Stimulated activated CD4-positive, alpha-beta T cell treated with anti-CD3 and anti-CD28 coated beads, Interleukin-4, amount 100 ng/mL, for 24 hours (primary cell): ENCODE results near the gene DLGAP1.

Experiments
- DNase-seq: peaks from one replicate; pipeline ENCODE4 v3.0.0-alpha.2; 2020

The DLGAP1 gene

DNA sequence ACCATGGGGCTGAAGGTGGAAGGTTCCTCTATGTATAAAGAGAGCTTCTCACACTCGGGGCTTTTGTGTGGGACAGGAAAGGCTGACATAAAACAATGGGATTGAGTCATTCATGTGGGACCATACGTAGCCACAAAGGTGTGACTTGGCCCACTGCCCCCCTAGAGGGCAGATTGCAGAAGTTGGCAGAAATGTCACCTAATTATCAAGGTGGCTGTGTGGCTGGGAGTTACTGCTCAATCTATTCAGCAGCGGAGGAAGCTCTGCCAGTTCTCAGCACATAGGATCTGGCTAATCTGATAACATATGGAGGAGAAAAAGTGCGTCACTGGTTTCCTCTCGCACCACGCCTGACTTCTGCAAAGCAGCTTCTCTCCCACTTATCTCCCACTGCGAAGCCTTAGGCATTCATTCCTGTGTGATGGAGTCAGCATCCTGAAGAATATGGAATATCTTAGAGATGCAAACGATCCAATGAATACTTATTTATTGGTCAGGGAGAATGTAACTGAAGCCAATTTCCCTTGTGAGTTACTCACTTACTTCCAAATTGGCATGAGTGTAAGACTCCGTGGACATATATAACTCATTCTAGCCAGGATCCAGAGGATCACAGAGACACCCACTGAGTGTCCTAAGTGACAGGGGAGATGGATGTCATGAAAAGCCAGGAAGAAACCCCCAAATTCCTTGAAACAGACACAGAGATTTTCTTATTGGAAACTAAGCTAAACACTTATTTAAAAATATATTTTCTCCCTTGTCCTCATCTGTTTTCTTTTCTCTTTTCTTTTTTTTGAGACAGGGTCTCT lies 660.4 kb downstream of the DLGAP1 start:
- DNase-seq, result no peak

DNA sequence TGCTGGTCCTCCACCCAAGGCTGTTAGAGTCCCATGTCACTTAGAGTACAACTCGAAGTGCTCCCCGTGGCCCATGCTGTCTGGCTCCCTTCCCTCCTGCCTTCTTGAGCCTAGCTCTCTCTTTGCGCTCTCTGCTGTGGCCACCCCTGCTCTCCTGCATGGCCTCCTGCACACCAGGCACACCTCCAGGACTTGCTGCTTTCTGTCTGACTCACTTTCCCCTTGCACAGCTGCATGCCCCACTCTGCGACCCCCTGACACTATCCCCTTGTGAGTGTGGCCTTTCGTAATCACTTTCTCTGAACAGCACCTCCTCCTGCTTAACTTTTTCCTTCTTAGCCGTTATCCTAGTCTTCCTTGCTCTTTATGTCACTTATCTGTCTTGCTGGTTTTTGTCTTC lies 661.6 kb downstream of the DLGAP1 start:
- DNase-seq, result no peak

- DNase-seq, result no peak
Observed at GRCh38 chr18:3793111-3793510, 662.0 kb downstream of the DLGAP1 start.

- no peak for DNase-seq
Observed at GRCh38 chr18:3792711-3793110, 662.4 kb downstream of the DLGAP1 start.

- DNase-seq, result no peak
Observed at GRCh38 chr18:3791238-3791637, 663.9 kb downstream of the DLGAP1 start.

DNA sequence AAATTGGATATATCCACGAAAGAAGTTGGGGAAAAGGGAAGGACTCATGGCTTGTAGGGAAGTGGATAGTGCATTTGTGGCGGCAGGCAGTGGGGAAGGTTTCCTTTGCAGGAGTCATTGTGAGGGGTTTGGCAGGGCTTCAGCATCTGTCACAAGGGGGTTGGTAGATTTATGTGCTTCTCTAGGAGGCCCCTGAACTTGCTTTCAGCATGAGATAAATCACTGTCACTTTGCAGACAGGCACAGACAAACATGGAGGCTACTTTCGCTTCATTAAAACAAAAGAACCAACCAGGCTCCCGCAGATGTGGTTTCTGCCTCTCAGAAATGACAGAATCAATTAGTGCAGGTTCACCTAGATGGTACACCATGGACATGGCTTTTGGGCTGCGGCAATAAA lies 664.4 kb downstream of the DLGAP1 start:
- DNase-seq, result no peak

DNA sequence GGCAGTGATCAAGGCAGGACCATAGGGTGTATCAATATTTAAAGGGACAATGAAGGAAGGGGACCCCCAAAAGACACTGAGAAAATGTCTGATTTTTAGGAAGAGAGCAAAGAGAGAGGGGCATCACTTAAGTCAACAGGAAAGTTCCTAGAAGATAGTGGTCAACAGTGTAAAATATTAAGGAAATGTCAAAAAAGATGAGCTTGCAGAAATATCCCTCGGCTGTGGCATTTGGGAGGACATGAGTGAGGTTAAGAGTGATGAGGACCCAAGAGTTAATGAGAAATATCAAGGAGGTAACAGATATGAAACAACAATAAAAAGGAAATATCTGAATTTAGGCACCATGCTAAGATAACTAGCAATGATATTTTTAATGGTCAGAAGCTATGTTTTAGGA lies 665.6 kb downstream of the DLGAP1 start:
- no peak for DNase-seq

DNA sequence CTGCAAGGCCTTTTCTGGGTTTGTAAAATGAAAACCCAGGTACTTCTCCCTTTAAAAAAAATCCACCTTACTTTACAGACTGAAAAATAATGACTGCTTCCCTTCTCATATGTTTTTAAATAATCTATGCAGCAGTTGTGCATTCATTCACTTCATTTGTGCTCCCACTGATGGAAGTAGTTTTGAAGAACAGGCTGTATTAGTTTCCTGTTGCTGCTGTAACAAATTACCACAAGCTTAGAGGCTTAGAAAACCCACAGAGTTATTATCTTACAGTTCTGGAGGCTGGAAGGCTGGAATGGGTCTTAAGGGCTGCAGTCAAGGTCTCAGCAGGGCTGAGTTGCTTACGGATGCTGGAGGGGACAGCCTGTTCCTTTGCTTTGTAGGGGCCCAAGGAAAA lies 670.2 kb downstream of the DLGAP1 start:
- DNase-seq, result no peak

GRCh38 chr18:3782901-3783300 lies 672.2 kb downstream of the DLGAP1 start:
- no peak for DNase-seq

DNA sequence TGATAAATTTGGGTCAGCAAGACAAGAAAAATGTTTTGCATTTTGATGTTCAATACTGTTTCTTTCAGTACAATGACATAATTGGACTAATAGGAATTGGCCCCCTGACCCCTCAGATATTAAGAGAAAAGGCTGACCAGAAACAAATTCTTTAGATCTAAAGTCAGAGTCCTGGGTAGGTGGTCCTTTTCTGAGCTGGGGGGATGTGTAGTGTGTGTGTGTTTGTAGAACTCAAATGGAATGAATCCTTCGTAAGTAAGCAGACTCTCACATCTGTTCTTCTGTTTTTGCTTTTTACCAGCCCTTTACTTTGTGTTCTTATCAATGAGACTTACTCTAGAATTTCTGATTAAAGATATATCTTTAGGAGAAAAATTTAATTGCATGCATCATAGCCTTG lies 677.4 kb downstream of the DLGAP1 start:
- DNase-seq, result no peak

DNA sequence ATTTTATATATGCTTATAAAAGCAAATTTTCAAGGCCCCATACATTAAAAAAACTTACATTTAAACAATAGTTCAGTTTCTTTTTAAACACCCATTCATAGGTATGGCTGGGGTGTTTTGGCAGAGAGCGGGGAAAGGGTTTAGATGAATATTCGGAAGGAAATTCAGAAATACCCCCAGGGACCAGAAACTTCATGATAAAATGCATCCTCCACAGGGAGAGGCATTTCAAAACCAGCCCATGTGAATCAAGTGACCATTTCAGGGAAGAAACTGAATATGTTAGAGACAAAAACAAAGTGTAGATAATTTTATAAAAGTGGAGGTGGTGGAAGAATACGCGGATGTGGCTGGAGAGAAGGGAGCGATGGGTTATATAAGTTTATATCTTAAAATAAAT lies 678.0 kb downstream of the DLGAP1 start:
- no peak for DNase-seq

- no peak for DNase-seq
Observed at GRCh38 chr18:3775996-3776395, 679.1 kb downstream of the DLGAP1 start.

DNA sequence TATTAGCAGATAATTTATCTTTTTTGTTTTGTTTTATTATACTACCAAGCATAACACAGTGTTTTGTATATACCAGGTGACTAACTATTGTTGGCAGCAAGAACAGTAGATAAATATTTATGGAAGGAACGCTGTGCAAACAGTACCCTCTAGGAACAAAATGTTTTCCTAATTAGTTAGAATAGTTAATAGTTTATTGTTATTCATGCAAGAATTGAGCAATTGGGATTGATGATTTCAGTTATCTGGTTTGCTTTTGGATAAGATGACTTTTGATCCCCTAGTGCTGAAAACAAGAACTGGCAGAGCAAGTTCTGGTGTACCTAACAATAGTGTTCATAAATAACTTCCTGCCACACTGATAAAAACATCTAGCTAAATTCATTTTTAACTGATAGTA lies 681.8 kb downstream of the DLGAP1 start:
- DNase-seq, result no peak

- DNase-seq, result peak; percentile 71
Observed at GRCh38 chr18:3771121-3771971, 683.8 kb downstream of the DLGAP1 start.

DNA sequence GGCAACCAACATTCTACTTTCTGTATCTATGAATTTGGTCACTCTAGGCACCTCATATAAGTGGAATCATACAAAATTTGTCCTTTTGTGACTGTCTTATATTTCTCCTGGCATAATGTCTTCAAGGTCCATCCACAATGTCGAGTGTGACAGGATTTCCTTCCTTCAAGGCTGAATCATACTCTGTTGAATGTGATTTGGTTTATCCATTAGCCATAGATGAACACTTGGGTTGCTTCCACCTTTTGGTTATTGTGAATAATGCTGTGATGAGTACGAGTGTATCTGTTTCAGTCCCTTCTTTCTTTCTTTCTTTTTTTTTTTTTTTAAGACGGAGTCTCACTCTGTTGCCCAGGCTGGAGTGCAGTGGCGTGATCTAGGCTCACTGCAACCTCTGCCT lies 693.8 kb downstream of the DLGAP1 start:
- no peak for DNase-seq

DNA sequence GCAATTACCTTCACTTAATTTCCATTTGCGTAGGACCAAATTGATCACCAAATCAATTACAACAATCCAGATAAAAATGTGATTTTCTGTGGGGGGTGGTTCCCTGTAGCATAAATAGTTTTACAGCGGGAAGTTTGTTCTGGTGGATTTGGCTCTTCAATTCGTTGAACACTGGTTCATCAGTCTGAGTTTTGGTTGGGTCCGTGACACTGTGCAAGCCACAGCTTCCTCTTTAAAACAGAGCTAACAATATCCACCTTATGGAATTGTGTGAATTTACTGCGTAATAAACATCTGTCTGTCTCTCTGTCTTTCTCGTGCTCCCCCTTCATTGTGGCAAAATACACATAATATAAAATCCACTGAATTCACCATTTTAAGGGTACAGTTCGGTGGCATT lies 694.4 kb downstream of the DLGAP1 start:
- no peak for DNase-seq

DNA sequence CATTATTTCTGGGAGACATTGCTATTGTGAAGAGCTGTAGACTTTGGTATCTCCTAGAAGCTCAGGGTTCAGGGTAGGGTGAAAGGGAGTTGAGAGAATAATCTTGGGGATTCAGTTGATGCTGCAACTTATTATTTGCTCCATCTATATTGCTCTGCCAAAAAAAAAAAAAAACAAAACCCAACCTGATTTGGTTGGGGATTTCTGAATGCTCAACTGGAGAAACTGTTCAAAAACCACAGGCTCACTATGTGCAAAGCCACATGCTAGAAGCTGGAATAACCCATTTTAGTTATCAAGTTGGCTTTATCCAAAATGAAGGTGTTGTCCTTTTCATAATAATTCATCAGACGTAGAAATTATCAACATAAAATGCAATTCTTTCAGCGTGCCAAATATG lies 696.0 kb downstream of the DLGAP1 start:
- DNase-seq, result no peak

DNA sequence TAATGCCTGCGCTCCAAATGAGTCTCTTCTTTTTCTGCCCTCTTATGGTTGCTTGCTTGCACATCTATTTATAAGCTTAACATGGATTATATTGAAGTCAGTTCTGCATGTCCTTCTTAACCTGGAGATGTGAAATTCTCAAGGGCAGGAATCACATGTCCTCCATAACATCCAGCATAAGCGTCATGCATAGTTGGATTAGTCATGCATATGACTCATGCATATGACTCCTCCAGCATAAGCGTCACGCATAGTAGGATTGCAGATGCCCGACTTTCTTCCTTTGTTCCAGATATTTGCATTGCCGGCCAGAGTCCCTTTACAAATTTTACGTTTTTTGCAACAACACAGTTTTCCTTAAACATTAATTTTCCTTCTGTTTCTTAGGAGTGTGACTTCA lies 696.6 kb downstream of the DLGAP1 start:
- DNase-seq, result no peak

- no peak for DNase-seq
Observed at GRCh38 chr18:3757361-3757760, 697.7 kb downstream of the DLGAP1 start.

GRCh38 chr18:3753106-3753505 lies 702.0 kb downstream of the DLGAP1 start:
- DNase-seq, result no peak

- no peak for DNase-seq
Observed at GRCh38 chr18:3748086-3748485, 707.0 kb downstream of the DLGAP1 start.

DNA sequence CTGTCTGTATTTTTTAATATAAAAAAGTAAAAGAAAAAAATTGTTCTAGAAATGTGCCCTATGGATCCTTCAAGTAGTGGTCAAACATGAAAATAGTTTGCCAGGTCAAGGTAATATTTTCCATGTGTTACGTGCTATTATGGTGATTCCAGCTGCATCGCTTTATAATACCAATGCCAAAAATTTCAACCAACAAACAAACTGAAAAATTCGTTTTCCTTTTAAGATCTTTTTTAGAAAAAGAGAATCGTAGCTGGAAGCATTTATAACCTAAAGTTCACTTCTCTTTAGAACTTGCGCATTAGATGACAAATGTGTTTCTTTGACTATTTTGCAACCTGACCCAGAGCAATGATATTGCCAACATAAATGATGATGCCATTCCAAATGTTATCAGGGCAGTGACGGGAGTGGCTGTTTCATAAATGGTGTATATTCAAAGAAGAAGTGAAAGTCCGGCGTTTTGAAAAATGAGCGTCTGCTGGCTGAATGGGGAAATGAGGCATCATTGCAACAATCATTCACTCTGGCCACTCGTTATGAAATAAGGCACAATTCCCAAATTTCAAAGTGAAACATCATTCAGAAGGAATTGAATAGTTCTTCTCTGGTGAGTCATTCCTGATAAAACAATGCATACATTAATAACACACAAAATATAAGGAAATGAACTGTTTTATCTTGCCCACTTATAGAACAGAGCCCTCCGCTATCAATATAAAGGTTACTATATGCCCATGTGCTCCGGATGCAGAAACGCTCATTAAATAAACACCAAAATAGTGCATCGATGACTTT lies 707.7 kb downstream of the DLGAP1 start:
- no peak for DNase-seq

GRCh38 chr18:3742541-3742940 lies 712.6 kb downstream of the DLGAP1 start:
- no peak for DNase-seq

GRCh38 chr18:3741333-3741732 lies 713.8 kb downstream of the DLGAP1 start:
- no peak for DNase-seq
